T-helper 17 cell (primary cell): ENCODE data around the gene SCUBE3. TPM values are rescaled to one million over a fixed set of nuclear protein-coding genes. Genes with fewer than 3 reads are reported as not detected.

Experiments
- ATAC-seq: fragments of 150-1000 bp; cut with Tn5 transposase; 2 replicates; pipeline ENCODE4 v1.10.0; 2021; ENCODE audit warnings: mild to moderate bottlenecking, moderate library complexity
- DNase-seq, 3 donors: peaks; one replicate each; pipeline versions ENCODE4 v3.0.0 to v3.0.0-alpha.2; 2020 to 2021
- H3K9me3 ChIP-seq: one replicate; pipeline ENCODE4 v1.7.0; 2013; ENCODE audit warnings: low read length, mild to moderate bottlenecking; ENCODE audit not compliant: control insufficient read depth, poor library complexity, severe bottlenecking
- H3K27ac Mint-ChIP-seq: one replicate; pipeline ENCODE4 v1.8.0; 2022; ENCODE audit warnings: mild to moderate bottlenecking, moderate library complexity, mixed read lengths
- H3K27me3 Mint-ChIP-seq: one replicate; pipeline ENCODE4 v1.8.0; 2022; ENCODE audit warnings: mixed read lengths
- H3K36me3 Mint-ChIP-seq: one replicate; pipeline ENCODE4 v1.8.0; 2022; ENCODE audit warnings: low read depth, mixed read lengths
- H3K4me1 Mint-ChIP-seq: one replicate; pipeline ENCODE4 v1.8.0; 2022; ENCODE audit warnings: mild to moderate bottlenecking, mixed read lengths
- H3K4me3 Mint-ChIP-seq: one replicate; pipeline ENCODE4 v1.8.0; 2022; ENCODE audit warnings: mild to moderate bottlenecking, moderate library complexity, mixed read lengths
- total RNA-seq, 4 donors: library from RNA in 2 of 4; stranded (reverse) in 2 of 4; gene quantifications; one replicate each; pipeline ENCODE4 v1.2.3 and lab custom pipeline; 2022 to 2026

The SCUBE3 gene
- total RNA-seq, 2 donors from 2014 or later: not detected

DNA sequence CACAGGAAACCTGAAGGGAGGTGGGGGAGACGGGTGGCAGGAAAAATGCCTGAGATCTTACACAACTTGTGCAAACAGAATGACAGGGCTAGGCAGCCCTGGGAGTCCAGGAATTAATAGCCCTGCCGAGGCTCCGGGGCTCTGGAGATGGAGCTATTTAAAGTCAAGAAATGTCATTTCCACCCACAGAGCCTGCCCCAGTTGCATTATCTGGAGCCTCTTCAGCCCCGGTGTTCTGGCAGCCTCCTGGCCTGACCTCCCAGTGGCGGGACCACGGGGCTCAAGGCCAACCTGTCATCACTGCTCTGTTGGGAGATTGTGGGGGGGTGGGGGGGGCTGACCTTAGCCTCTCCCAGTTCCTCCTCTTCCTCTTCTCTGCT lies 28.5 kb upstream of the SCUBE3 start:
- no peak overlapping the region for H3K4me3 Mint-ChIP-seq
- no peak overlapping the region for H3K27ac Mint-ChIP-seq
- peaks cover 39% of the 10 kb centered on the region for H3K27me3 Mint-ChIP-seq
- no peak for DNase-seq
- peaks cover 2% of the 10 kb centered on the region for H3K4me1 Mint-ChIP-seq
- peaks cover 2% of the 10 kb centered on the region for H3K36me3 Mint-ChIP-seq
- no peaks in the 10 kb centered on the region for H3K9me3 ChIP-seq
- ATAC-seq: no peak

DNA sequence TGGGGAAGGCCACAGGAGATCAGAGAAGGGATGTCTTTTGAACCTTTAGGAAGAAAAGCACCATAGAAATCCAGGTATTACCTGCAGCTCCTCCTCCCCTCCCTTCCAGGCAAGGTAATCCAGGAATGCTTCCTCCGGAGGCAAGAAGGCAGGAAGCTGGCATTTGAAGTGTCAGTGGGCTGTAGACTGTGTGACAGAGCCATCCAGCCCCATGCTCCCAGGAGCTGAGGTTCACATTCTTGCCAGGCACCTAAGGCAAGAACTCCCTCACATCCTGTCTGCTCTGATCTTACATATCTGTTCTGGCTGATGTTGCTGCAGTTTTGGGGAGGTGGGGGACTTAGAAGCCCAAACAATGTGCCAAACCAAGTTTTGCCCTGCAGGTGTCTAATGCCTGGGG lies 27.8 kb upstream of the SCUBE3 start:
- H3K4me3 Mint-ChIP-seq: no peak overlapping the region
- ATAC-seq: no peak
- H3K27ac Mint-ChIP-seq: no peak overlapping the region
- no peaks in the 10 kb centered on the region for H3K9me3 ChIP-seq
- H3K27me3 Mint-ChIP-seq: peaks cover 43% of the 10 kb centered on the region
- peaks cover 2% of the 10 kb centered on the region for H3K36me3 Mint-ChIP-seq
- no peak for DNase-seq
- peaks cover 5% of the 10 kb centered on the region for H3K4me1 Mint-ChIP-seq

DNA sequence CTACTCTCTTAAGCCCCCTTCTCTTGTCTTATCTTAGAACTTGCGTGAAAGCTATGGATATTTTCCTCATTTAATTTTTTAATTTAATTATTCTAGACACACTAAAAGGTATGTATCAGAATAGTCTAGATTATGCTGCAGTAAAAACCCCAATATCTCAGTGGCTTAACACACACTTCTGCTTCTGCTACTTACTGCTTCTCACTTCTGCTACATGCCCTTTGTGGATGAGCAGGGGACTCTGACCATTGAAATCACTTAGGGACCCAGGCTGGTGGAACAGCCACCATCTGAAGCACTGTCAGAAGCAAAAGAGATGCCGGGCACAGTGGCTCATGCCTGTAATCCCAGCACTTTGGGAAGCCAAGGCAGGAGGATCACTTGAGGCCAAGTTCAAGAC lies 27.2 kb upstream of the SCUBE3 start:
- ATAC-seq (no peak), DNase-seq (no peak)
- H3K27ac Mint-ChIP-seq: no peak overlapping the region
- H3K9me3 ChIP-seq: no peaks in the 10 kb centered on the region
- peaks cover 5% of the 10 kb centered on the region for H3K4me1 Mint-ChIP-seq
- no peak overlapping the region for H3K4me3 Mint-ChIP-seq
- peaks cover 2% of the 10 kb centered on the region for H3K36me3 Mint-ChIP-seq
- peaks cover 49% of the 10 kb centered on the region for H3K27me3 Mint-ChIP-seq

DNA sequence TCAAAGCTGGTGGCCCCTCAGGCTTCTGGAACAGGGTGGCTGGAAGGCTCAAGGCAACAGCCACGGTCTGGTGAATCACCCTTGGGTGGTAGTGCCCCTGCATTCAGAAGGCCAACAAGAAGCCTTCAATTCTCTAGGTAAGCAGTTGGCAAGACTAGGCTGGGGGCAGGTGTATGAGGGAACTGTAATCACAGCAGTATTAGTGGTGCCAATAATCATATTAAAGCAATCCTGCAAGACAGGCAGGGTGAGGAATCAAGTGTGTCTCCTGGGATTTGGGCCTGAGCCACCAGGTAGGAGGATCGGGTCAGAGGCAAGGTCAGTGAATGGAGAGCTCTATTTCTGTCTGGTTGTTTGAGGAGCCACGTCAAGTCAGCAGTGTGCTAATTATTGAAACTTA lies 24.9 kb upstream of the SCUBE3 start:
- H3K9me3 ChIP-seq: no peaks in the 10 kb centered on the region
- no peak for DNase-seq
- Mint-ChIP-seq H3K27ac (no peak overlapping the region), H3K4me3 (no peak overlapping the region), H3K36me3 (no peaks in the 10 kb centered on the region), H3K4me1 (peaks cover 5% of the 10 kb centered on the region), H3K27me3 (peaks cover 45% of the 10 kb centered on the region)
- ATAC-seq: no peak

DNA sequence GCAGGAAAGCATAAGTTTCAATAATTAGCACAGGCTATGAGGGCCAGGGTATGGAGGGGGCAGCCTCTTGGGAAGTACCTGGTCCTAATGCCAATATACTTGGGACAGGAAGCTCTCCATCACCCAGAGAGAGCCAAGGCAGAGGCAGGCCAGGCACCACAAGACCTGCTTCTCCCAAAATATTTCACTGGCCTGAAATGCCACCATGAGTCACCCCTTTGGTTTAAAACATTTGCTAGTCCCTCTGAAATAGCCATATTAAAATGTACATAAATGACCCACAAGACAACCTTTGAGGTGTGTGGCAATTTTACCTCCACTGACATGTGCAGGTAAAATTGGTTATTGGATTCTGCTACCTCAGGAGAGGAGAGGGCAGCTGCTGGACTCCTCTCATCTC lies 23.4 kb upstream of the SCUBE3 start:
- H3K4me1 Mint-ChIP-seq: peaks cover 7% of the 10 kb centered on the region
- H3K27ac Mint-ChIP-seq: no peak overlapping the region
- no peak overlapping the region for H3K4me3 Mint-ChIP-seq
- no peaks in the 10 kb centered on the region for H3K36me3 Mint-ChIP-seq
- no peak for ATAC-seq
- DNase-seq: no peak
- peaks cover 43% of the 10 kb centered on the region for H3K27me3 Mint-ChIP-seq
- H3K9me3 ChIP-seq: no peaks in the 10 kb centered on the region

DNA sequence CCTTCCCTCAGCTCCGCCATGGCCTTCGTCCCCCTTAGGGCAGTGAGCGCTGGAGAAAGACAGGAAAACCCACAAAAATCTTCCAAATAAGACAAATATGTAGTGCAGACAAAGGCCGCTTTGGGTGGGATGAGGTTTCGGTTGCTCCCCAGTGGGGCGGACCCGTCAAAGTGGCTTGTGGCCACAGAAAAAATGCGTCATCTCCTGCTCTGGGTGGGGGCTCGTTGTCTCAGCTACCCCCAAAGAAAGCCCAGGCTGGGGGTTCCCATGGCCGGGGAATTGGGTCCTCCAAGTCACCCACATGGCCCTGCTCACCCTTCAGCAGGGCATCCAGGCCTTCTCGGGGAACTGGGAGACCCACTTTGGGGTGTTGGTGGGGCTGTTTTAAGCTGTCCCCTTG lies 21.9 kb upstream of the SCUBE3 start:
- Mint-ChIP-seq H3K4me1 (peaks cover 7% of the 10 kb centered on the region), H3K27ac (no peak overlapping the region), H3K27me3 (peaks cover 47% of the 10 kb centered on the region), H3K4me3 (no peak overlapping the region), H3K36me3 (no peaks in the 10 kb centered on the region)
- DNase-seq: no peak
- H3K9me3 ChIP-seq: no peaks in the 10 kb centered on the region
- no peak for ATAC-seq

DNA sequence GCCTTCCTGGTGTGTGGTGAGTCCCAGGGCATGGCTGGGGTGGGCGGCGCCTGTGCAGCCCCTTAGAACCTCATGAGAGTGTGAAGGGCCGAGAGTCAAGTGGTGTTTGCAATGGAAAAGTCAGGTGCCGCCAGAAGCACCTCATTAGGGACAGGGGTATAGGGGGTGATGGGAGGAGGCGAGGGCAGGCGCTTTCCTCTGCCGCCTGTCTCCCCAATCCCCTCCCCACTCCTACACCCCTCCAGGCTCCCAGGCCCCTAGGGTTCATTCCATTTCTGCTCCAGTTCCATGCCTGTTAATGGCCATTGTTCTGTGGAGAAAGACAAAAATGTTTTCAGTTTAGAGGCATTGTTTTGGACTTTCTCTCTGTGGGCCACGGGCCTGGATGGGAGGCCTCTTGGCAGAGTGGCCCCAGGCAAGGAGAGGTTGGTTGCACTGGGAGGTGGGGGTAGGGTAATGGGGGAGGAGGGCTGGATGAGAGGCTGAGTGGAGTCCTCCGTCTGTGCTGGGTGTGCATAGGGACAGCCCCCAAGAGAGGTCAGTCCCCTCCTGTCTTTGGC lies 21.4 kb upstream of the SCUBE3 start:
- no peak for DNase-seq
- Mint-ChIP-seq H3K27ac (no peak overlapping the region), H3K36me3 (no peaks in the 10 kb centered on the region), H3K4me3 (no peak overlapping the region), H3K4me1 (peaks cover 7% of the 10 kb centered on the region), H3K27me3 (peaks cover 48% of the 10 kb centered on the region)
- ATAC-seq: no peak
- H3K9me3 ChIP-seq: no peaks in the 10 kb centered on the region

DNA sequence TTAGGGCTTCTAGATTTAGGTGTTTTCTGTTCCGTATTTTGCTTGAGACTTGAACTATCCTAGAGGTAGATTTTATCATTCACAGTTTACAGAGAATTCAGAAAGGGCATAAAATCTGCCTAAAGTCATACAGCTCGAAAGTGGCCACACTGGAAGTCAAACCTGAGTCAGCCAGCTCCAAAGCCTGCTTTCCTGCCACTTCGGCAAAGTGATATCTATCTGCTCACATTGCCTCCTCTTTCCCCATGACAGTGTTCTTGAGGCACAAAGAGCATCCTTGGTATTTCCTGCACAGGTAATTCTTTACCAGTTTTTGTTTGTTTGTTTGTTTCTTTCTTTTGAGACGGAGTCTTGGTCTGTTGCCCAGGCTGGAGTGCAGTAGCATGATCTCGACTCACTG lies 19.4 kb upstream of the SCUBE3 start:
- ATAC-seq (no peak), DNase-seq (no peak)
- no peaks in the 10 kb centered on the region for H3K9me3 ChIP-seq
- Mint-ChIP-seq H3K27me3 (peaks cover 63% of the 10 kb centered on the region), H3K4me1 (peaks cover 7% of the 10 kb centered on the region), H3K4me3 (no peak overlapping the region), H3K27ac (no peak overlapping the region), H3K36me3 (no peaks in the 10 kb centered on the region)

DNA sequence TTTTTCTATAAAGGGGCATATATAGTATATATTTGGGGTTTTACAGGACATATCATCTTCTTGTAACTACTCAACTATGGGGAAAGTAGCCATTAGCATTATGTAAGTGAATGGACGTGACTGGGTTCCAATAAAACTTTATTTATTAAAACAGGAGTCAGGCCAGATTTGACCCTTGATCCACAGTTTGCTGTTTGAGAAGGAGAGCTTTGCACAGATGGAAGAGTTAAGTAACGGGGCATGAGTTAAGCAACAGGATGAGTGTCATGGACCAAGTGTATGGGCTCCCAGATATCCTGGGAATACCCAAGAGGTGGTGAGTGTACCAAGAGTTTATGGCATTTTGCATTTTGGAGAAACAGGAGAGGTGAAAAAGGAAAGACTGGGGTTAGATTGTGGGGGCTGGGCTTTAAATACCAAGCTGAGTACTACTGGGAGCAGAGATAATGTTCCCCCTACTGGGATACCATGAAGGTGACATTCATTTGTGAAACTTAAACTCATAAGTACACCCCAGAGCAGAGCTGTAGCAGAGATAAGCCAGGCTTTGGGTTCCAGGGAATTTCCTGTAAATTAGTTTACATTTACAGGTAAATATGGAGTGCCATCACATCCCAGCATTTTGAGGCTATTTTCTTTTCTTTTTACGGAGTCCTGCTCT lies 18.5 kb upstream of the SCUBE3 start:
- peaks cover 72% of the 10 kb centered on the region for H3K27me3 Mint-ChIP-seq
- DNase-seq: no peak
- peaks cover 7% of the 10 kb centered on the region for H3K4me1 Mint-ChIP-seq
- no peak for ATAC-seq
- H3K36me3 Mint-ChIP-seq: no peaks in the 10 kb centered on the region
- no peak overlapping the region for H3K27ac Mint-ChIP-seq
- no peaks in the 10 kb centered on the region for H3K9me3 ChIP-seq
- no peak overlapping the region for H3K4me3 Mint-ChIP-seq

DNA sequence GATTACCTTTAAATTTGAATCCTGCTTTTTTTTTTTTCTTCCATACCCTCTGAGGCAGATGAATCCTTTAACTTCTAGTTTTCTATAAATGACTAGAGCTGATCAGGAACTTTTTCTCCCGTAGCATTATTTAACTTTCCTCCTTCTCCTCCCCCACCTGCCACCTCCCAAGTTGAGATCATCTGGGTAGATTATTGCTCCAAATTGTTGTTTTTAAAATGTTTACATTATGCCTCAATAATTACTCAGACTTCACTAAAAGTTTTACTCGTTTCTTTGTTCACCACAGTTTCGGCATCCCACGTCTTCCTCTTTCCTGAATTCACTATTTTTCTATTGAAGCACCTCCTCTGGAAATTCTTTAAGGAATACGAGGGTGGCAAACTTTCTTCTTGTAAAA lies 16.6 kb upstream of the SCUBE3 start:
- Mint-ChIP-seq H3K27me3 (peaks cover 71% of the 10 kb centered on the region), H3K4me3 (no peak overlapping the region), H3K36me3 (peaks cover 4% of the 10 kb centered on the region), H3K4me1 (peaks cover 4% of the 10 kb centered on the region), H3K27ac (no peak overlapping the region)
- H3K9me3 ChIP-seq: no peaks in the 10 kb centered on the region
- DNase-seq: no peak
- ATAC-seq: no peak

DNA sequence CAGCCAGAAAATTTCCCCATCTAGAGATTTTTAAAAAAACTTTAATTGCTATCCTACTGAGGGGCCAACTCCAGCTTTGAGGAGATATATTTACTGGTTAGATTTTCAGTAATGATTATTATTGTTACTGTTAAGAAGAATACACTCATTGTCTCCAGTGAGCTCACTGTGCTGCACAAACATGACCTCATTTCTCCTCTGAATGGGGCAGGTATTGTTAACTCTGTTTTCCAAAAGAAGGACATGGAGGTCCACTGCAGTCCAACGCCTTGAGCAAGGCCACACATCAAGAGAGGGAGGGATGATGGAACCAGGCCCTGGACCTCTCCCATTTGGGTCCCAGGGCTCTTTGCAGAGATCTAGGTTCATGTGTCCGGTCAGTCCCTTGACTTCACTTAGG lies 13.9 kb upstream of the SCUBE3 start:
- Mint-ChIP-seq H3K36me3 (peaks cover 4% of the 10 kb centered on the region), H3K4me3 (no peak overlapping the region), H3K4me1 (peaks cover 2% of the 10 kb centered on the region), H3K27me3 (peaks cover 88% of the 10 kb centered on the region), H3K27ac (no peak overlapping the region)
- ATAC-seq (no peak), DNase-seq (no peak)
- H3K9me3 ChIP-seq: no peaks in the 10 kb centered on the region

DNA sequence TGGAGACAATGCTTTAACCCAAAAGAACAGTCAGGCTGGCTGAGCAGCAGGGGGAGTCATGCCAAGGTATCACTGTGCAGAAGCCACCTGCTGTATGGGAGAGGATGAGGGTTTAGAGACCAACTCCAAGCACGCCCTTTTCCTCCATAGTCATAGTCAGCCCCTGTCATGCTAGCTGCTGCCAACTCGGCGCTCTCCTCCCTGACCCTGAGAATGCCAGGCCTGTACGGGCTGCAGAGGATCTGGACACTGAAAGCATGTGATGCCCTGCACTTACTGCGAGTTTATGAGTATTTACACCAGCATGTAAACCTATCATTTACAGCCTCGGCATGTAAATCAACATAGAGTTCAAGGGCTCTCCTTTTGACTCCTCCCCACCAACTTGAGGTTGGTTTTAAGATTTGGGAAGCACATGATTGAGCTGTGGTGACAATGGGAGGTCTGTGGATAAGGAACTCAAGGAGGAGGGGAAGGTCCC lies 11.7 kb upstream of the SCUBE3 start:
- ATAC-seq: no peak
- H3K4me3 Mint-ChIP-seq: no peak overlapping the region

DNA sequence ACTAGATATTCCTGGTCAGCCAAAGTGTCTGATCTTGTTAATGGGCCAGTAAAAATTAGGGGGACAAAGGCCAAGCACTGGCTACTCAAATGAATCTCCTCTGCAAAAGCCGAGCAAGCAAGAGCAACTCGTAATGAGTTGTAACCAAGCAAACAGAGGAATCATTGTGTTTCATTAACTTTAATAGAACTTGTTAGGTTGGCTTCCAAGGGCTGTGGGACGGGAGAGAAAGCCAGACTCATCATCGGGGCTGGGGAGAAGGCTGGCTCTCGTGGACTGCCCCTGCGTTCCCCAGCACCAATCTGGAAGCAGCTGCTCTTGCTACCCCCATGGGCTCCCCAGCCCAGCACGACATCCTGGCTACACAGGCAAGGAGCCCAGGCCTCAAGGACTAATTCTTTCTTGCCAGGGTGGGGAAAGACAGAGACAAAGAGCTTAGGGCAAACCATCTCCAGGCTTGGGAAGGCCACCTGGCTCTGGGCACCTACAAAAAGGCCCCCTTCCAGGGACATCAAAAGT lies 10.5 kb upstream of the SCUBE3 start:
- Mint-ChIP-seq H3K27me3 (peaks cover 93% of the 10 kb centered on the region), H3K27ac (no peak overlapping the region), H3K36me3 (peaks cover 10% of the 10 kb centered on the region), H3K4me3 (no peak overlapping the region), H3K4me1 (peaks cover 7% of the 10 kb centered on the region)
- ATAC-seq: no peak
- H3K9me3 ChIP-seq: no peaks in the 10 kb centered on the region
- no peak for DNase-seq

More for the DNA sequence above, 11.7 kb upstream of the SCUBE3 start:
- peaks cover 4% of the 10 kb centered on the region for H3K4me1 Mint-ChIP-seq
- DNase-seq: no peak
- H3K9me3 ChIP-seq: no peaks in the 10 kb centered on the region
- H3K27ac Mint-ChIP-seq: no peak overlapping the region
- peaks cover 4% of the 10 kb centered on the region for H3K36me3 Mint-ChIP-seq
- peaks cover 92% of the 10 kb centered on the region for H3K27me3 Mint-ChIP-seq

DNA sequence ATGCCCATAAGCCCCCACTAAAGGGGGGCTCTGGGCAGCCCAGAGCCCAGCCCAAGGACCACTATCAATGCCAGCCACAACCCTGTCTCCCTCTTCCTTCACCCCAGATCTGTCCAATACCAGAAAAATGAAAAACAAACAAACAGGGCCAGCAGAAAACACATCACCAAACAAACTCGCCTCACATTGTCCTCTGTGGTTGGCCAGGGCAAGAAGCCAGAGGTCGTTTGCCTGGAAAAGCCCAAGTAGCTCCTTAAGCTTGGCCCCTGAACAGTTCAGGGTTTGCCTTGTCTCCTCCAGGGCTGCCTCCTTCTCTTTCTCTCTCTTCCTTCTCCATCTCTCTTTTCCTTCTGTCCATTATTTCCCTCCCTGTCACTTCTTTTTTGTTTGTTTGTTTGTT lies 10.1 kb upstream of the SCUBE3 start:
- no peak for ATAC-seq
- Mint-ChIP-seq H3K4me1 (peaks cover 12% of the 10 kb centered on the region), H3K27ac (no peak overlapping the region), H3K27me3 (peaks cover 93% of the 10 kb centered on the region), H3K4me3 (no peak overlapping the region), H3K36me3 (peaks cover 13% of the 10 kb centered on the region)
- DNase-seq: no peak
- H3K9me3 ChIP-seq: no peaks in the 10 kb centered on the region
